Measurements from ENCODE around the gene HLX. TPM values are rescaled to one million over a fixed set of nuclear protein-coding genes. Genes with fewer than 3 reads are reported as not detected.

Gene HLX
- total RNA-seq, 1 donor from 2014 or later = 7.4 TPM

DNA sequence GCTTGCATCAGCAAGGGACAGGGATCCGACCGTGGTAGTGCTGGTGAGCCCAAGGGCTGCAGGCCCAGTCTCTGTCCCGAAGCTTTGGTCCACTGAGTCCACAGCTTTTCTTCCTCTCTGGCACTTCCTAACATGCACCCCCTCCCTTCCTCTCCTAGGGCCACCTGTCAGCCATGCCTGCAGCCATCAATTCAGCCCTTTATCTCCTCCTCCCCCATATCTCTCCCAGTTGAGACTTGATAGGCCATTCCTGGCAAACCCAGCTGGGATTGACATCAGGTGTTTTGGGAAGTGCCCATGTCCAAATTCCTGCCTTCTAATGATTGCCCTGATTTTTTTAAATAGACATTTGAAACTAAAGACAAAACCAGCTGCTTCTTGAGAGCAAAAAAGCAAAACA, 25.6 kb downstream of the HLX start:
- H3K27me3 ChIP-seq = no peaks in the 10 kb centered on the region
- no peak for TF ChIP-seq POLR2AphosphoS5 (IDR thresholded peaks at IDR 0.05; ENCODE audit: insufficient read depth in 1 of 2, low read depth in 1 of 2)
- H3K4me3 ChIP-seq = no peak overlapping the region
- H3K9me3 ChIP-seq = no peaks in the 10 kb centered on the region
- no peak overlapping the region for H3K27ac ChIP-seq
- DNase-seq (ENCODE audit: extremely low spot score in 2 of 2) = no peak
- no peaks in the 10 kb centered on the region for H3K4me1 ChIP-seq
- intact Hi-C loops (cut with DNase I) = no loop called here
- H3K36me3 ChIP-seq = no peaks in the 10 kb centered on the region

DNA sequence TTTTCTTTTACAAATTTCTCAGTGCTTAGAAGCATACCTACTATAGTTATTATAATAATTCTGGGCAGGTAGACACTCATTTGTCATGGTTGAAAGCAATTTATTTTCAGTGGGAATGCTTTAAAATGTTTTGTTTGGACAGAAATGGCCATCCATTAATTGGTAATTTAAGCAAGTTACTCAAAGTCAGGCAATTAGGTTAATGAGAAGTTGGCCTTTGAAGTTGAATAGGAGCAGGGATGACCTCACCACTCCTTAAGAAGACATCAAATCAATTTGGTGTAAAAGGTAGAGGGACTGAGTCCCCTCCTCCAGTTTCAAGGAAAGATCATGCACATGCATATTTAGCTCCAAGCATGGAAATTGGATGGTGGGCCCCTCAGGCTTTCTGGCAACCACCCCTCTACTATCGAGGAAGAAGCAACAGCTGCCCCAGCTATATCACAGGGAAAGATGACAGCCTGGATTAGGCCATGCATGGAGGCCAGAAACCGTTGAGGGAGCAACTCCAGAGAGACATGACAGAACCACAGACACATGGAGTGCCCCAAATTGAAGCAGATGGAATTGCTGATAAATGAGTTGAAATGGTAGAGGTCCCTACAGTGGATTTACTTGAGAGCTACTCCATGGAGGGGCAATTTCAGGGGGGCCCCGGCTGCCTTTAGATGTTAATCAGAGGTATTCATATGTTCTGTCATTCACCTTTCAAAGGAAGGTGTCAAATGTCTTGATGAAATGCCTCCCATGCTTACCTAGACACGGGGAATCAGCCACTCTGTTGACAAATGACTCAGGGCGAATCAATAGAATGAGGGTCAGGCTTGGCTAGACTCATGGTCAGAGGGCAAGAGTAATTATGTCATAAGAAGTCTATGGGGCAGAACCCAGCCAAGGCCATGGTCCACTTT, 26.7 kb downstream of the HLX start:
- H3K27me3 ChIP-seq = no peaks in the 10 kb centered on the region
- intact Hi-C loops (cut with DNase I) = no loop called here
- H3K27ac ChIP-seq = no peak overlapping the region
- DNase-seq (ENCODE audit: extremely low spot score in 2 of 2) = no peak
- TF ChIP-seq POLR2A (IDR thresholded peaks at IDR 0.05) (no peak), POLR2AphosphoS5 (IDR thresholded peaks at IDR 0.05; ENCODE audit: insufficient read depth in 1 of 2, low read depth in 1 of 2) (no peak)
- TF ChIP-seq, protein P1, sequence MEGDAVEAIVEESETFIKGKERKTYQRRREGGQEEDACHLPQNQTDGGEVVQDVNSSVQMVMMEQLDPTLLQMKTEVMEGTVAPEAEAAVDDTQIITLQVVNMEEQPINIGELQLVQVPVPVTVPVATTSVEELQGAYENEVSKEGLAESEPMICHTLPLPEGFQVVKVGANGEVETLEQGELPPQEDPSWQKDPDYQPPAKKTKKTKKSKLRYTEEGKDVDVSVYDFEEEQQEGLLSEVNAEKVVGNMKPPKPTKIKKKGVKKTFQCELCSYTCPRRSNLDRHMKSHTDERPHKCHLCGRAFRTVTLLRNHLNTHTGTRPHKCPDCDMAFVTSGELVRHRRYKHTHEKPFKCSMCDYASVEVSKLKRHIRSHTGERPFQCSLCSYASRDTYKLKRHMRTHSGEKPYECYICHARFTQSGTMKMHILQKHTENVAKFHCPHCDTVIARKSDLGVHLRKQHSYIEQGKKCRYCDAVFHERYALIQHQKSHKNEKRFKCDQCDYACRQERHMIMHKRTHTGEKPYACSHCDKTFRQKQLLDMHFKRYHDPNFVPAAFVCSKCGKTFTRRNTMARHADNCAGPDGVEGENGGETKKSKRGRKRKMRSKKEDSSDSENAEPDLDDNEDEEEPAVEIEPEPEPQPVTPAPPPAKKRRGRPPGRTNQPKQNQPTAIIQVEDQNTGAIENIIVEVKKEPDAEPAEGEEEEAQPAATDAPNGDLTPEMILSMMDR (IDR thresholded peaks at IDR 0.05) = no peak
- no peaks in the 10 kb centered on the region for H3K4me1 ChIP-seq
- no peak overlapping the region for H3K4me3 ChIP-seq
- H3K36me3 ChIP-seq = no peaks in the 10 kb centered on the region
- no peaks in the 10 kb centered on the region for H3K9me3 ChIP-seq

DNA sequence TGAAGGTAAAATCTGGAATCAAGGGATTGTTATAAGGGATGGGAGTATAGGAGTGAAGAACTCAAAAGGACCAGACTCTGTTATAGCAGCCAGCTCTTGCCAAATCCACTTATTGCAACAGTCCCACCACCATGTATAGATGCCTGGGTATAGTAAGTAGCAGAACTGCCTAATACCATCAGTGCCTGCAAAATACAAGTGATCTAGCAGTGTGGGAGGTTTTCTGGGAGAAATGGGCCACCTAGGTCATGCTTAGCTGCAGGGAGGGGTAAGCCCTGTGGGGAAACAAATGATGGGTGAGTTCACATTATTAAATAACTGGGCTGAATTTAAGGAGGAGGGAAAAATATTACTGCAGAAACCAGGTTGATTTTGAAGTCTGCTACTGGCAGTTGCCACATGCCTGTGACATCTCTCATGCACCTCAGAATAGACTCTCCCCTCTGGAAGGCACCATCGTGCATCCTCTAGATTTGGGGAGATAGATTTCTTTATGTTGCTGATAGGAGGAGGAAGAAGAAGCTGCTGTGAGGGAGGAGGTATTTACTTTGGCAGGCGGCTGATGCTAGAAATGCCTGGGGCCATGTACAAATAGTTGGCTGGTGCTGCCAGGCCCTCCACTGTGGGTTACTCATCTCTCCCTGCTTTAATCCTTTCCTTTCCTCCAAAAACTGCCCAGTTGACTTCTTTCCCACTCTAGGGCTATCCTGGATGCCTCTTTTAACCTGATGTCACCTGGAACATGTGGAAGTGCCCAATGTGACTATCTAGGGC, 27.5 kb downstream of the HLX start:
- Histone ChIP-seq H3K36me3 (no peaks in the 10 kb centered on the region), H3K4me1 (no peaks in the 10 kb centered on the region), H3K27me3 (no peaks in the 10 kb centered on the region), H3K27ac (no peak overlapping the region), H3K4me3 (no peak overlapping the region), H3K9me3 (no peaks in the 10 kb centered on the region)
- TF ChIP-seq POLR2AphosphoS5 (IDR thresholded peaks at IDR 0.05; ENCODE audit: insufficient read depth in 1 of 2, low read depth in 1 of 2) (no peak), POLR2A (IDR thresholded peaks at IDR 0.05) (no peak)
- TF ChIP-seq, protein P1 (IDR thresholded peaks at IDR 0.05) = no peak
- no peak for DNase-seq (ENCODE audit: extremely low spot score in 2 of 2)
- intact Hi-C loops (cut with DNase I) = no loop called here

DNA sequence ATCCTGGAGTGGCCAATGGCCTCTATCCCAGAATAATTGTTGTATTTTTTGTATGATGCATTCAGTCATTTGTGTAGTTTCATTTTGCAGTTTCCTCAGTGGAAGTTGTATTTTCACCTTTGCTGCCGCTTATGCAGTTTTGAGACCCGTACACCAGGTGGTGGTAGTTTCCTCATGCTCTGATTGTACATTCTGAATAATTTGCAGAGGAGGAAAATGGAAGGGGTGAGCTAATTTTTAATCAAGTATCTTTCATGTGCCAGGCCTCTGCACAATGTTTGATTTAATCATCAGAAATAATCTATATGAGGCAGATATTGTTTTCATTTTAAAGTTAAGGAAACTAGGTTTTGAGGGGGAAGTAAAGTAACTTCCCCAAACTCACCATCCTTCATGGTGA, 29.5 kb downstream of the HLX start:
- no peak overlapping the region for H3K4me3 ChIP-seq
- no peaks in the 10 kb centered on the region for H3K4me1 ChIP-seq
- H3K9me3 ChIP-seq = no peaks in the 10 kb centered on the region
- DNase-seq (ENCODE audit: extremely low spot score in 2 of 2) = no peak
- intact Hi-C loops (cut with DNase I) = no loop called here
- TF ChIP-seq, protein P1 (IDR thresholded peaks at IDR 0.05) = no peak
- TF ChIP-seq POLR2AphosphoS5 (IDR thresholded peaks at IDR 0.05; ENCODE audit: insufficient read depth in 1 of 2, low read depth in 1 of 2) (no peak), POLR2A (IDR thresholded peaks at IDR 0.05) (no peak)
- no peaks in the 10 kb centered on the region for H3K27me3 ChIP-seq
- no peaks in the 10 kb centered on the region for H3K36me3 ChIP-seq
- no peak overlapping the region for H3K27ac ChIP-seq

DNA sequence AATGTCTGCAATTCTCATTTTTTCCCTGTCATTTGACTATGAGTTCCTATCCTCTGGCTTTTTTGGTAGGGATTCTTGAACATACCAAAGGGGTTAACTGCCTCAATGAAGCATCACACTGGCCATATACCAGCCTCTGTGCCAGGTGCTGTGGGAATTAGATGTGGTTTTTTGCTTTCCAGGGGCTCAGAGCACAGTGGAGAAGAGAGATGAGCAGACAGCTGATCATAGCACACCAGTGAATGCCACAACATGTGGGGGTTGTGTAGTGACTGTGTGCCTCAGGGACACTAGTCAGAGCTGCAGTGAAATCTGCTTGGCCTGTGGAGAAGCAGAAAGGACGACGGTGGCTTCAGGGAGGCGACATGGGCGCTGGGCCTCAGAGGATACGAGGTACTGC, 30.8 kb downstream of the HLX start:
- Histone ChIP-seq H3K9me3 (no peaks in the 10 kb centered on the region), H3K27ac (no peak overlapping the region), H3K27me3 (no peaks in the 10 kb centered on the region), H3K36me3 (no peaks in the 10 kb centered on the region), H3K4me1 (no peaks in the 10 kb centered on the region), H3K4me3 (no peak overlapping the region)
- TF ChIP-seq, protein P1 (IDR thresholded peaks at IDR 0.05) = no peak
- no peak for TF ChIP-seq POLR2AphosphoS5 (IDR thresholded peaks at IDR 0.05; ENCODE audit: insufficient read depth in 1 of 2, low read depth in 1 of 2)
- TF ChIP-seq POLR2A (IDR thresholded peaks at IDR 0.05) = no peak
- no peak for DNase-seq (ENCODE audit: extremely low spot score in 2 of 2)
- intact Hi-C loops (cut with DNase I) = no loop called here

Measured in vagina (tissue), 2 donors.